Measurements from ENCODE around the gene SORCS3. TPM values are rescaled to one million over a fixed set of nuclear protein-coding genes. Genes with fewer than 3 reads are reported as not detected.

The SORCS3 gene
- total RNA-seq, 1 experiment from 2014 or later = not detected

DNA sequence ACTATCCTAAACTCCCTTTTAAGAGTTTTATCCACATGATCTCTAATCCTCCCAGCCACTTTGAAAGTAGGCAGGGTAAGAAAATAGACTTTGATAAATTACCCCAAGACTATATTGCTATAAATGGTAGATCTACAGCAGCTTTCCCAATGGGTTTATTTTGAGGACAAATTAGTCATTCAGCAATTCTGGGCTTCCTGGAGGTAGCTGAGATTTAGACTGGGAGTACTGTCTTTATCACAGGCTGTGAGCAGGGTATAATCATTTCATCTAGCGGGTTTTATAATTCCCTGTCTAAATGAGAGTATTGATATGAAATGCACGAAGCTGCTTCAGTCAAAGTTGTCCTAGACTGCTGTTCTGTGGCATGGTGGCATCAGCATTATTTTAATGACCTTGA is 279.4 kb downstream of the SORCS3 start:
- Histone ChIP-seq H3K27me3 (ENCODE audit: low read length) (no peaks in the 10 kb centered on the region), H2AFZ (ENCODE audit: low read length) (no peak overlapping the region), H3K27ac (ENCODE audit: low read length) (no peak overlapping the region), H3K79me2 (ENCODE audit: low read length) (no peaks in the 10 kb centered on the region), H3F3A (ENCODE audit: low read length, unreplicated experiment) (no peaks in the 10 kb centered on the region), H3K9me2 (replicated peaks; ENCODE audit: low read length) (no peaks in the 10 kb centered on the region), H3K36me3 (ENCODE audit: low read depth, low read length) (no peaks in the 10 kb centered on the region), H3K9ac (ENCODE audit: low read length) (no peak overlapping the region), H3K9me3 (ENCODE audit: low read length) (no peaks in the 10 kb centered on the region), H3K4me3 (ENCODE audit: low read length) (no peak overlapping the region), H4K20me1 (ENCODE audit: low read length) (no peaks in the 10 kb centered on the region), H3K4me2 (ENCODE audit: low read length) (no peak overlapping the region), H3K4me1 (ENCODE audit: insufficient read depth, low read length) (no peaks in the 10 kb centered on the region)
- no TSS peak for BruUV-seq (replicated peaks)
- intact Hi-C loops (cut with micrococcal nuclease) = no loop called here
- ChIA-PET CTCF (no interaction called here), POLR2A (ENCODE audit: unreplicated experiment) (no interaction called here)
- ATAC-seq = no peak
- TF ChIP-seq EZH2phosphoT487 (IDR thresholded peaks at IDR 0.05; ENCODE audit: borderline replicate concordance, low read length) (no peak), EZH2 (IDR thresholded peaks at IDR 0.05; ENCODE audit: low read length, unreplicated experiment) (no peak)
- TF ChIP-seq, protein P1, sequence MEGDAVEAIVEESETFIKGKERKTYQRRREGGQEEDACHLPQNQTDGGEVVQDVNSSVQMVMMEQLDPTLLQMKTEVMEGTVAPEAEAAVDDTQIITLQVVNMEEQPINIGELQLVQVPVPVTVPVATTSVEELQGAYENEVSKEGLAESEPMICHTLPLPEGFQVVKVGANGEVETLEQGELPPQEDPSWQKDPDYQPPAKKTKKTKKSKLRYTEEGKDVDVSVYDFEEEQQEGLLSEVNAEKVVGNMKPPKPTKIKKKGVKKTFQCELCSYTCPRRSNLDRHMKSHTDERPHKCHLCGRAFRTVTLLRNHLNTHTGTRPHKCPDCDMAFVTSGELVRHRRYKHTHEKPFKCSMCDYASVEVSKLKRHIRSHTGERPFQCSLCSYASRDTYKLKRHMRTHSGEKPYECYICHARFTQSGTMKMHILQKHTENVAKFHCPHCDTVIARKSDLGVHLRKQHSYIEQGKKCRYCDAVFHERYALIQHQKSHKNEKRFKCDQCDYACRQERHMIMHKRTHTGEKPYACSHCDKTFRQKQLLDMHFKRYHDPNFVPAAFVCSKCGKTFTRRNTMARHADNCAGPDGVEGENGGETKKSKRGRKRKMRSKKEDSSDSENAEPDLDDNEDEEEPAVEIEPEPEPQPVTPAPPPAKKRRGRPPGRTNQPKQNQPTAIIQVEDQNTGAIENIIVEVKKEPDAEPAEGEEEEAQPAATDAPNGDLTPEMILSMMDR (conservative IDR thresholded peaks at IDR 0.05; ENCODE audit: low read depth, low read length) = no peak
- DNase-seq = no peak

DNA sequence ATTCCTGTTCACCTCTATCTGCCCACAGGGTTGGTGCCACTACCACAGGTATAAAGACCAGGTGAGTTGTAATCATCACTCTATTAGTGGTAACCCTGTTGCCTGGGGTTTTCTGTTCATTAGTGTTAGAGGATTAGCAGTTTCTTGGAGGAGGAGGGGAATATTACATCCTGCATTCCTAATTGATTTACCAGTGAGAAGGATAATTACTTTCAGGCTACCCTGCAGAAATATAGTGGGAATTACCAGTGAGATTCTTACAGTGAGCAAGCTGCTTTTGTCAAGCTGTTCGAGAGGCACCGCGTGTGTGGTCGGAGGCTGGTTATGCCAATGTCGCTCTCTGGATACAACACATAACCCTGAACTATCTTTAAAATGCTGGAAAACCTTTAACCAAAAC is 280.7 kb downstream of the SORCS3 start:
- ATAC-seq (no peak), DNase-seq (no peak)
- ChIA-PET POLR2A (ENCODE audit: unreplicated experiment) (no interaction called here), CTCF (no interaction called here)
- H3K4me3 ChIP-seq (ENCODE audit: low read length) = no peak overlapping the region
- H3K36me3 ChIP-seq (ENCODE audit: low read depth, low read length) = no peaks in the 10 kb centered on the region
- TF ChIP-seq EZH2 (IDR thresholded peaks at IDR 0.05; ENCODE audit: low read length, unreplicated experiment) = no peak
- TF ChIP-seq, protein P1 (conservative IDR thresholded peaks at IDR 0.05; ENCODE audit: low read depth, low read length) = no peak
- no peak for TF ChIP-seq EZH2phosphoT487 (IDR thresholded peaks at IDR 0.05; ENCODE audit: borderline replicate concordance, low read length)
- no peaks in the 10 kb centered on the region for H3K9me2 ChIP-seq (replicated peaks; ENCODE audit: low read length)
- H3K9me3 ChIP-seq (ENCODE audit: low read length) = no peaks in the 10 kb centered on the region
- BruUV-seq (replicated peaks) = no TSS peak
- intact Hi-C loops (cut with micrococcal nuclease) = no loop called here
- no peaks in the 10 kb centered on the region for H3K4me1 ChIP-seq (ENCODE audit: insufficient read depth, low read length)
- H3F3A ChIP-seq (ENCODE audit: low read length, unreplicated experiment) = no peaks in the 10 kb centered on the region
- no peak overlapping the region for H3K27ac ChIP-seq (ENCODE audit: low read length)
- H3K4me2 ChIP-seq (ENCODE audit: low read length) = no peak overlapping the region
- H4K20me1 ChIP-seq (ENCODE audit: low read length) = no peaks in the 10 kb centered on the region
- no peaks in the 10 kb centered on the region for H3K27me3 ChIP-seq (ENCODE audit: low read length)
- no peak overlapping the region for H3K9ac ChIP-seq (ENCODE audit: low read length)
- no peak overlapping the region for H2AFZ ChIP-seq (ENCODE audit: low read length)
- H3K79me2 ChIP-seq (ENCODE audit: low read length) = no peaks in the 10 kb centered on the region

DNA sequence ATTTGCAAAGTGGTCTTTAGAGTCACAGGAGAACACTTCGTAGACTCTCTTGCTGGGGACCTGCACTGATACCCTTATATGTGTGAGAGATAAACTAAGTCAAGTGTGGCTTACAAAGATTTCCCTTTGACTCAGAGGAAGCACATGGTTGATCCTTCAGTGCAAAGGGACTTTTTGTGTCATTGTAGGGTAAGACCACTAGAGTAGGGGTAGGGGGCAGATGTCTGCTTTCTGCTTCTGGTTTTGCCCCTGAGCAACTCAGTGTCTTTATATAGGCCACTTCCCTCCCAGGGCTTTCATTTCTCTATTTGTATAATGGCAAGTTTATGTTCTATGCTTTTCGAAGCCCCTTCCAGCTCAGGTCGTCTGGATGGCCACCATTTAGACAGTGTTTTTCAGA is 281.7 kb downstream of the SORCS3 start:
- no TSS peak for BruUV-seq (replicated peaks)
- CTCF ChIA-PET = no interaction called here
- POLR2A ChIA-PET (ENCODE audit: unreplicated experiment) = no interaction called here
- Histone ChIP-seq H3K4me2 (ENCODE audit: low read length) (no peak overlapping the region), H3K79me2 (ENCODE audit: low read length) (no peaks in the 10 kb centered on the region), H3K27me3 (ENCODE audit: low read length) (no peaks in the 10 kb centered on the region), H3K36me3 (ENCODE audit: low read depth, low read length) (no peaks in the 10 kb centered on the region), H3F3A (ENCODE audit: low read length, unreplicated experiment) (no peaks in the 10 kb centered on the region), H3K9me2 (replicated peaks; ENCODE audit: low read length) (no peaks in the 10 kb centered on the region), H4K20me1 (ENCODE audit: low read length) (no peaks in the 10 kb centered on the region), H3K27ac (ENCODE audit: low read length) (no peak overlapping the region), H3K4me3 (ENCODE audit: low read length) (no peak overlapping the region), H3K9me3 (ENCODE audit: low read length) (no peaks in the 10 kb centered on the region), H3K9ac (ENCODE audit: low read length) (no peak overlapping the region), H3K4me1 (ENCODE audit: insufficient read depth, low read length) (no peaks in the 10 kb centered on the region), H2AFZ (ENCODE audit: low read length) (no peak overlapping the region)
- ATAC-seq = no peak
- DNase-seq = no peak
- intact Hi-C loops (cut with micrococcal nuclease) = no loop called here
- no peak for TF ChIP-seq EZH2phosphoT487 (IDR thresholded peaks at IDR 0.05; ENCODE audit: borderline replicate concordance, low read length)
- TF ChIP-seq, protein P1 (conservative IDR thresholded peaks at IDR 0.05; ENCODE audit: low read depth, low read length) = no peak
- no peak for TF ChIP-seq EZH2 (IDR thresholded peaks at IDR 0.05; ENCODE audit: low read length, unreplicated experiment)

Measured in PC-3 (cell line).